H1 (cell line): ENCODE measurements around the gene CALCR. TPM values are rescaled to one million over a fixed set of nuclear protein-coding genes. Genes with fewer than 3 reads are reported as not detected.

ENCODE experiments used
- CTCF ChIA-PET: fragments of 300-600 bp; sonication (Branson Sonifier 250); formaldehyde crosslinking; loops from one replicate; lab custom pipeline; 2021; ENCODE audit not compliant: partially characterized antibody; lab: Charles Lee
- POLR2A ChIA-PET: fragments of 300-600 bp; sonication (Branson Sonifier 250); formaldehyde crosslinking; loops from one replicate; lab custom pipeline; 2021; ENCODE audit warnings: inconsistent platforms; ENCODE audit not compliant: partially characterized antibody; lab: Charles Lee
- DNase-seq, 2 experiments: peaks; one replicate each; pipeline versions ENCODE4 v3.0.0 to v3.0.0-alpha.2; 2010 to 2022; ENCODE audit warnings: low spot score in 2 of 2, low read depth in 1 of 2, mixed read lengths in 1 of 2
- FAIRE-seq: peaks from 2 replicates; lab custom pipeline; 2011; peaks lifted over from hg19 to GRCh38; lab: Jason Lieb, UNC
- H2AFZ ChIP-seq: 2 replicates; pipeline ENCODE4 v1.8.1; 2012; ENCODE audit warnings: low read length, inconsistent platforms
- H2AK5ac ChIP-seq: 2 replicates; pipeline ENCODE4 v1.6.1; 2013; ENCODE audit warnings: low read depth, low read length
- H2BK120ac ChIP-seq: replicated peaks from 2 replicates; pipeline ENCODE3; 2013; ENCODE audit warnings: low read depth, low read length, inconsistent platforms
- H2BK12ac ChIP-seq: 2 replicates; pipeline ENCODE4 v1.6.1; 2013; ENCODE audit warnings: low read depth, low read length
- H2BK15ac ChIP-seq: 2 replicates; pipeline ENCODE4 v1.6.1; 2013; ENCODE audit warnings: low read length
- H2BK20ac ChIP-seq: 2 replicates; pipeline ENCODE4 v1.6.1; 2013; ENCODE audit warnings: low read length
- H2BK5ac ChIP-seq: 2 replicates; pipeline ENCODE4 v1.6.1; 2013; ENCODE audit warnings: low read depth, low read length
- H3K14ac ChIP-seq: 2 replicates; pipeline ENCODE4 v1.6.1; 2013; ENCODE audit warnings: inconsistent platforms; ENCODE audit not compliant: insufficient read length
- H3K18ac ChIP-seq: 2 replicates; pipeline ENCODE4 v1.6.1; 2013; ENCODE audit warnings: low read length; ENCODE audit errors: extremely low read depth
- H3K23ac ChIP-seq: 2 replicates; pipeline ENCODE4 v1.6.1; 2013; ENCODE audit warnings: inconsistent platforms; ENCODE audit not compliant: insufficient read length
- H3K23me2 ChIP-seq: 2 replicates; pipeline ENCODE4 v1.6.1; 2013; ENCODE audit warnings: low read depth, low read length
- H3K27ac ChIP-seq: 2 replicates; pipeline ENCODE4 v1.6.1; 2011; ENCODE audit warnings: low read depth, low read length, inconsistent platforms
- H3K27me3 ChIP-seq, 4 experiments: replicated peaks in 1 of 4; 1 replicate in 1 of 4; 2 replicates in 3 of 4; pipeline versions ENCODE4 v1.6.1 to v1.8.1; 2011 to 2013; ENCODE audit warnings: low read length in 3 of 4, mild to moderate bottlenecking in 3 of 4, inconsistent platforms in 2 of 4, mixed read lengths in 2 of 4, moderate library complexity in 1 of 4; ENCODE audit not compliant: control insufficient read depth in 3 of 4, insufficient read depth in 3 of 4; ENCODE audit errors: extremely low read depth in 1 of 4
- H3K36me3 ChIP-seq, 4 experiments: 2 replicates each; pipeline versions ENCODE4 v1.6.1 to v1.8.1; 2011 to 2013; ENCODE audit warnings: mild to moderate bottlenecking in 4 of 4, low read length in 3 of 4, moderate library complexity in 2 of 4, control low read depth in 1 of 4, inconsistent platforms in 1 of 4; ENCODE audit not compliant: insufficient read depth in 4 of 4, control insufficient read depth in 2 of 4
- H3K4ac ChIP-seq: replicated peaks from 2 replicates; pipeline ENCODE3; 2013; ENCODE audit warnings: low read length, low read depth, mixed read lengths, inconsistent platforms; ENCODE audit not compliant: insufficient read length
- H3K4me1 ChIP-seq, 4 experiments: replicated peaks in 1 of 4; 1 replicate in 1 of 4; 2 replicates in 3 of 4; pipeline versions ENCODE4 v1.6.1 to v1.8.1; 2011 to 2013; ENCODE audit warnings: low read length in 3 of 4, inconsistent platforms in 2 of 4, mixed read lengths in 1 of 4; ENCODE audit not compliant: insufficient read depth in 4 of 4, control insufficient read depth in 3 of 4
- H3K4me2 ChIP-seq, 2 experiments: 2 replicates each; pipeline versions ENCODE4 v1.6.1 to v1.8.1; 2011 to 2013; ENCODE audit warnings: low read depth in 2 of 2, low read length in 2 of 2, control low read depth in 1 of 2, inconsistent platforms in 1 of 2, mild to moderate bottlenecking in 1 of 2; ENCODE audit not compliant: insufficient read depth in 1 of 2
- H3K4me3 ChIP-seq, 4 experiments: fragments of 200-600, 300-600 bp in 1 of 4; sonication (generic), shearing (Covaris generic), sonication (Bioruptor Twin) in 1 of 4; 2 replicates each; pipeline versions ENCODE4 v1.5.1 to v1.8.1; 2011 to 2016; ENCODE audit warnings: low read length in 4 of 4, low read depth in 3 of 4, control low read depth in 2 of 4, inconsistent platforms in 2 of 4, mild to moderate bottlenecking in 2 of 4, mixed read lengths in 1 of 4, moderate library complexity in 1 of 4; ENCODE audit not compliant: insufficient read depth in 2 of 4; ENCODE audit errors: extremely low read depth in 1 of 4
- H3K56ac ChIP-seq: replicated peaks from 2 replicates; pipeline ENCODE3; 2013; ENCODE audit warnings: low read depth, mild to moderate bottlenecking, mixed read lengths, low read length, inconsistent platforms; ENCODE audit not compliant: insufficient read length
- H3K79me1 ChIP-seq: 2 replicates; pipeline ENCODE4 v1.6.1; 2013; ENCODE audit warnings: low read depth, low read length, control low read depth
- H3K79me2 ChIP-seq, 2 experiments: 2 replicates each; pipeline versions ENCODE4 v1.6.1 to v1.8.1; 2012 to 2013; ENCODE audit warnings: low read length in 2 of 2, mild to moderate bottlenecking in 2 of 2, inconsistent platforms in 1 of 2; ENCODE audit not compliant: insufficient read depth in 2 of 2, control insufficient read depth in 1 of 2
- H3K9ac ChIP-seq, 4 experiments: replicated peaks in 1 of 4; 1 replicate in 1 of 4; 2 replicates in 3 of 4; pipeline versions ENCODE4 v1.6.1 to v1.8.1; 2011 to 2013; ENCODE audit warnings: low read depth in 3 of 4, low read length in 3 of 4, control low read depth in 2 of 4, mild to moderate bottlenecking in 2 of 4, moderate library complexity in 2 of 4, inconsistent platforms in 1 of 4; ENCODE audit errors: extremely low read depth in 1 of 4
- H3K9me3 ChIP-seq, 2 experiments: 2 replicates each; pipeline versions ENCODE4 v1.6.1 to v1.8.1; 2012 to 2013; ENCODE audit warnings: mild to moderate bottlenecking in 2 of 2, moderate library complexity in 2 of 2, control low read depth in 1 of 2, inconsistent platforms in 1 of 2, low read depth in 1 of 2, low read length in 1 of 2, mixed read lengths in 1 of 2; ENCODE audit not compliant: insufficient read depth in 2 of 2
- H4K20me1 ChIP-seq, 2 experiments: replicated peaks in 1 of 2; 2 replicates each; pipeline versions ENCODE3 to v1.8.1; 2011 to 2013; ENCODE audit warnings: inconsistent platforms in 2 of 2, low read length in 2 of 2, mild to moderate bottlenecking in 1 of 2; ENCODE audit not compliant: insufficient read depth in 2 of 2, control insufficient read depth in 1 of 2
- H4K5ac ChIP-seq: 2 replicates; pipeline ENCODE4 v1.6.1; 2013; ENCODE audit warnings: low read length, low read depth, mixed read lengths, inconsistent platforms; ENCODE audit not compliant: insufficient read length
- H4K8ac ChIP-seq: 2 replicates; pipeline ENCODE4 v1.8.0; 2013; ENCODE audit warnings: mild to moderate bottlenecking, moderate library complexity, low read length, inconsistent platforms; ENCODE audit not compliant: insufficient read depth; ENCODE audit errors: extremely low read depth
- H4K91ac ChIP-seq: replicated peaks from 2 replicates; pipeline ENCODE3; 2013; ENCODE audit warnings: low read length, mixed read lengths, inconsistent platforms; ENCODE audit not compliant: insufficient read length
- ASH2L ChIP-seq: fragments of 200-600, 300-600 bp; sonication (generic); IDR thresholded peaks from one replicate; pipeline ENCODE4 v1.7.1; 2017; ENCODE audit warnings: low read length
- BACH1 ChIP-seq: IDR thresholded peaks from 2 replicates; pipeline ENCODE4 v1.6.1; 2012; ENCODE audit warnings: low read length, improper control_type of control experiment
- CHD2 ChIP-seq: IDR thresholded peaks from 2 replicates; pipeline ENCODE4 v1.6.1; 2012; ENCODE audit warnings: low read length, improper control_type of control experiment
- KDM4A ChIP-seq: IDR thresholded peaks from one replicate; pipeline ENCODE4 v1.7.1; 2012; ENCODE audit warnings: low read depth, mild to moderate bottlenecking, moderate library complexity, low read length, inconsistent platforms; ENCODE audit not compliant: severe bottlenecking
- POU5F1 ChIP-seq: IDR thresholded peaks from 2 replicates; pipeline ENCODE4 v1.6.1; 2011; ENCODE audit warnings: low read depth, mild to moderate bottlenecking, low read length, moderate library complexity
- RAD21 ChIP-seq, 2 experiments: IDR thresholded peaks in 1 of 2; conservative IDR thresholded peaks in 1 of 2; 2 replicates each; pipeline ENCODE4 v1.6.1; 2011; ENCODE audit warnings: low read depth in 2 of 2, low read length in 2 of 2, improper control_type of control experiment in 1 of 2, inconsistent platforms in 1 of 2, mild to moderate bottlenecking in 1 of 2, moderate library complexity in 1 of 2
- SIRT6 ChIP-seq: IDR thresholded peaks from one replicate; pipeline ENCODE4 v1.7.1; 2012; ENCODE audit warnings: low read length, inconsistent platforms
- SP2 ChIP-seq: IDR thresholded peaks from 2 replicates; pipeline ENCODE4 v1.6.1; 2012; ENCODE audit warnings: mild to moderate bottlenecking, low read length, inconsistent platforms
- SRF ChIP-seq: IDR thresholded peaks from 2 replicates; pipeline ENCODE4 v1.6.1; 2011; ENCODE audit warnings: mild to moderate bottlenecking, low read depth, low read length, moderate library complexity
- TAF1 ChIP-seq: IDR thresholded peaks from 2 replicates; pipeline ENCODE4 v1.6.1; 2011; ENCODE audit warnings: mild to moderate bottlenecking, low read depth, low read length
- TEAD4 ChIP-seq: IDR thresholded peaks from 2 replicates; pipeline ENCODE4 v1.6.1; 2012; ENCODE audit warnings: low read depth, low read length, inconsistent platforms, mixed read lengths
- ZNF274 ChIP-seq: IDR thresholded peaks from 2 replicates; pipeline ENCODE4 v1.7.0; 2012; ENCODE audit warnings: low read length, borderline replicate concordance; ENCODE audit errors: extremely low read depth
- WGBS, 2 experiments: shearing (Covaris generic) in 1 of 2; methylation state at CpG; one replicate each; pipeline versions ENCODE4 v1.1.6 to v1.1.7; 2013 to 2015; ENCODE audit warnings: low lambda C conversion rate in 2 of 2, mixed read lengths in 2 of 2, inconsistent platforms in 1 of 2, low coverage in 1 of 2, missing lambda C conversion rate in 1 of 2; ENCODE audit not compliant: insufficient replicate concordance in 2 of 2, insufficient coverage in 1 of 2, insufficient read length in 1 of 2; ENCODE audit errors: extremely low coverage in 1 of 2, missing lambda C conversion rate in 1 of 2; 5-methylcytosine and 5-hydroxymethylcytosine counted together
- polyA plus RNA-seq, 7 experiments: library from polyadenylated mRNA; depleted of rRNA in 3 of 7; stranded (reverse) in 5 of 7; unstranded in 2 of 7; fragments of >200 nt in 5 of 7; fragments of 200-250 nt in 2 of 7; gene quantifications; 1 replicate in 5 of 7; 2 replicates in 1 of 7; 4 replicates in 1 of 7; pipeline versions ENCODE4 v1.2.1 to v1.2.3, GENCODE V29; 2011 to 2013; ENCODE audit warnings: missing spikeins in 2 of 7, mixed read lengths in 2 of 7
- total RNA-seq: library from RNA; stranded (reverse); fragmentation: NEBNext Ultra II Directional; extraction: Animal tissue kit (Norgen Biotek cat#: 25700); gene quantifications from 2 replicates; pipeline ENCODE4 v1.2.1, GENCODE V29; 2021

CALCR gene
- total and polyA plus RNA-seq, 2 of the 8 experiments (the other 6 are each of a cell fraction or from before 2014, with no cell fraction given): 1.0 to 3.6 TPM

- Histone ChIP-seq H3K36me3 (no peaks in the 10 kb centered on the region), H4K20me1 (no peaks in the 10 kb centered on the region), H2BK12ac (no peak overlapping the region), H3K14ac (no peak overlapping the region), H3K4me1 (peaks cover 0 to 5% (median 2%) of the 10 kb centered on the region in 4 experiments; a peak in 3 of 7 replicates), H3K4ac (no peak overlapping the region), H3K27ac (no peak overlapping the region), H2BK5ac (no peak overlapping the region), H2BK120ac (no peak overlapping the region), H3K9me3 (no peaks in the 10 kb centered on the region), H3K23ac (no peak overlapping the region), H2AK5ac (no peak overlapping the region), H4K5ac (no peak overlapping the region), H3K27me3 (no peaks in the 10 kb centered on the region), H3K9ac (no peak overlapping the region), H3K79me1 (no peaks in the 10 kb centered on the region), H4K8ac (no peak overlapping the region), H3K56ac (no peak overlapping the region), H3K18ac (no peak overlapping the region), H2AFZ (peak overlapping the region; percentile 80; the same call in 1 of the 2 replicates), H3K4me3 (peak overlapping the region in 1 of 4 experiments; percentile 3; a peak in 1 of 8 replicates), H2BK15ac (no peak overlapping the region), H4K91ac (no peak overlapping the region), H3K4me2 (0 out of 4 replicates have a peak overlapping the region, but pooled peaks of 1 of the 2 experiments have one; percentile 25), H2BK20ac (no peak overlapping the region), H3K79me2 (no peaks in the 10 kb centered on the region), H3K23me2 (no peaks in the 10 kb centered on the region)
- DNase-seq: no peak
- WGBS, 2 experiments: 62% methylated on average over 13 of the region's 13 CpGs; no CpG with 5 or more reads in 1 of the 2 experiments
- FAIRE-seq: peak; percentile 87
- ChIA-PET CTCF (interaction anchor here (0.5 to 3.9 kb wide), 66 partner anchors 8 to 1776 kb away, joined by 3 to 39 read pairs (median 4); partner anchors contain the start of genes GNG11 and TFPI2), POLR2A (interaction anchor here (0.6 to 1.3 kb wide), 4 partner anchors 10 to 94 kb away, joined by 3 to 5 read pairs (median 3); no protein-coding TSS in a partner anchor)
- TF ChIP-seq CHD2 (no peak), SP2 (no peak), POU5F1 (no peak), ZNF274 (no peak), TEAD4 (0 out of 2 replicates have a peak, but pooled peaks have one; percentile 31), ASH2L (no peak), SIRT6 (no peak), BACH1 (no peak), TAF1 (no peak), RAD21 (IDR thresholded peaks at IDR 0.05 in 1 of 2, conservative IDR thresholded peaks at IDR 0.05 in 1 of 2; ENCODE audit: low read depth in 2 of 2, low read length in 2 of 2) (peak; percentile 77 to 87), SRF (no peak), KDM4A (no peak)
Observed at GRCh38 chr7:93622036-93623033, 47.8 kb upstream of the CALCR start.
